Tibial artery (tissue), 4 donors: ENCODE results near the gene SLC44A5.
"Not testable (repeated sequence)": the region's sequence is repeated elsewhere in the genome, so short reads cannot be mapped to it uniquely, and the experiment has no call there.

Source experiments
- DNase-seq, 2 donors: peaks; one replicate each; pipeline ENCODE4 v3.0.0-alpha.2; 2019
- H3K27ac ChIP-seq, 2 donors: fragments of 200-600 bp; sonication (generic) in 1 of 2; 1 replicate in 1 of 2; 2 replicates in 1 of 2; pipeline ENCODE4 v1.5.1; 2018 to 2019; ENCODE audit warnings: mild to moderate bottlenecking in 1 of 2
- H3K27me3 ChIP-seq, 2 donors: fragments of 200-600 bp; sonication (generic) in 1 of 2; one replicate each; pipeline versions ENCODE4 v1.5.1 to v1.6.0; 2016 to 2019
- H3K36me3 ChIP-seq, 3 donors: fragments of 200-600 bp; sonication (generic) in 2 of 3; one replicate each; pipeline ENCODE4 v1.5.1; 2016 to 2019; ENCODE audit warnings: mild to moderate bottlenecking in 2 of 3
- H3K4me1 ChIP-seq, 4 donors: fragments of 200-600 bp; sonication (generic) in 2 of 4; 1 replicate in 3 of 4; 2 replicates in 1 of 4; pipeline ENCODE4 v1.5.1; 2016 to 2019
- H3K4me3 ChIP-seq, 2 donors: fragments of 200-600 bp; sonication (generic) in 1 of 2; 1 replicate in 1 of 2; 2 replicates in 1 of 2; pipeline ENCODE4 v1.5.1; 2018 to 2019; ENCODE audit warnings: mild to moderate bottlenecking in 2 of 2
- H3K9me3 ChIP-seq, 3 donors: fragments of 200-600 bp; sonication (generic) in 1 of 3; one replicate each; pipeline ENCODE4 v1.5.1; 2016 to 2019
- CTCF ChIP-seq, 2 experiments: fragments of 200-600 bp in 1 of 2; fragments of 450-650 bp in 1 of 2; IDR thresholded peaks; one replicate each; pipeline ENCODE4 v1.5.1; 2017 to 2019; ENCODE audit warnings: antibody characterized with exemption in 2 of 2, mild to moderate bottlenecking in 1 of 2, moderate library complexity in 1 of 2
- intact Hi-C: fragments of 100-400 bp; cut with DNase I; formaldehyde crosslinking; loops from one replicate; pipeline ENCODE4 v1.15.0; 2023; ENCODE audit warnings: low total_unique reads

Gene SLC44A5

GRCh38 chr1:75602486-75602885 lies 8.4 kb downstream of the SLC44A5 start:
- peaks cover 0 to 6% (median 0%) of the 10 kb centered on the region in 3 donors for H3K9me3 ChIP-seq
- no peaks in the 10 kb centered on the region for H3K36me3 ChIP-seq
- intact Hi-C loops: no loop called here
- no peak overlapping the region for H3K4me3 ChIP-seq
- no peak for DNase-seq
- no peaks in the 10 kb centered on the region for H3K27me3 ChIP-seq
- TF ChIP-seq CTCF (IDR thresholded peaks at IDR 0.05): no peak
- no peaks in the 10 kb centered on the region for H3K4me1 ChIP-seq
- H3K27ac ChIP-seq: no peak overlapping the region

GRCh38 chr1:75600781-75601180 lies 10.1 kb downstream of the SLC44A5 start:
- Histone ChIP-seq H3K4me3 (no peak overlapping the region), H3K27me3 (no peaks in the 10 kb centered on the region), H3K27ac (no peak overlapping the region), H3K36me3 (no peaks in the 10 kb centered on the region), H3K9me3 (peaks cover 0 to 6% (median 0%) of the 10 kb centered on the region in 3 donors), H3K4me1 (no peaks in the 10 kb centered on the region)
- no peak for TF ChIP-seq CTCF (IDR thresholded peaks at IDR 0.05)
- intact Hi-C loops: no loop called here
- no peak for DNase-seq

DNA sequence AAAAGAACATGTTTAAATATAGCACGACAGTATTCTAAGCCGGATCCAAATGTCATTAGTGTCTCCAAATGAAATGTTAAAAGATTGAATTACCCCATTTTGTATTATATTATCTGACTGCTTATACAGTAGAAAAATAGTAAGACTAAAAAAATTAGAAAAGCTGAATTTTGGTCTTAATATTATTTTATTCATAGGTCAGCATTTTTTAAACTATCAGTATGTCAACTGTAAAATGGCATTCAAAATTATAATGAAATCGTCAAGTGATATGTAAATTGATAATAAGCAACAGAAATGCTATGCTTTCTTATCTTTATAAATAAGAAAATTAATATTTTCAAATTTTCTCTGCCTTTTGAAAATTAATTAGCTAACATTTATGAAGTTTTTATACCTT lies 16.6 kb downstream of the SLC44A5 start:
- intact Hi-C loops: no loop called here
- TF ChIP-seq CTCF (IDR thresholded peaks at IDR 0.05): no peak

DNA sequence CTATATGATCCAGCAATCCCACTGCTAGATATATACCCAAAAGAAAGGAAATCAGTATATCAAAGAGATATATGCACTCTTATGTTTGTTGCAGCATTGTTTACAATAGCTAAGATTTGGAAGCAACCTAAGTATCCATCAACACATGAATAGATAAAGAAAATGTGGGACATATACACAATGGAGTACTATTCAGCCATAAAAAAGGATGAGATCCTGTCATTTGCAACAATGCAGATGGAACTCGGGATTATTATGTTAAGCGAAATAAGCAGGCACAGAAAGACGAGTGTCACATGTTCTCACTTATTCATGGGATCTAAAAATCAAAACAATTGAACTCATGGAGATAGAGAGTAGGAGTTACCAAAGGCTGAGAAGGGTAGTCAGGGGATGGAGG lies 17.5 kb downstream of the SLC44A5 start:
- H3K36me3 ChIP-seq, H3K27ac ChIP-seq, H3K9me3 ChIP-seq, DNase-seq, H3K27me3 ChIP-seq, H3K4me3 ChIP-seq, intact Hi-C loops, H3K4me1 ChIP-seq: not testable (repeated sequence)

More for the DNA sequence above, 16.6 kb downstream of the SLC44A5 start:
- Histone ChIP-seq H3K4me3 (no peak overlapping the region), H3K9me3 (no peaks in the 10 kb centered on the region), H3K27ac (no peak overlapping the region), H3K36me3 (no peaks in the 10 kb centered on the region), H3K27me3 (no peaks in the 10 kb centered on the region), H3K4me1 (no peaks in the 10 kb centered on the region)
- no peak for DNase-seq

DNA sequence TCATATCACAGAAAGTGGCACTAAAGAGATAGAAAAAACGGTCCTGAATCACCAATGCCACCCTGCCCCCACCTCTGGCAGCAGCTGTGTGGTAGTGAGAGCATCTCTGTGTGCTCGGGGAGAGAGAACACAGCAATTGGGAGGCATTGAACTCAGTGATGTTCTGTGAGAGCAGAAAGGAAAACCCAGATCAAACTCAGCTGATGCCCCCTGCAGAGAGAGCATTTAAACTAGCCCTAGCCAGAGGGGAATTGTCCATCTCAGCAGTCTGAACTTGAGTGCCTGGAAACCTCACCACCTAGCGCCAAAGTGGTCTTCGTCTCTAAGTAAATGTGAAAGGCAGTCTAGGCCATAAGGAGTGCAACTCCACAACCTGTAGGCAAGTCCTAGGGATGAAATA lies 21.3 kb downstream of the SLC44A5 start:
- Histone ChIP-seq H3K27ac (no peak overlapping the region), H3K9me3 (no peaks in the 10 kb centered on the region), H3K4me3 (no peak overlapping the region), H3K36me3 (no peaks in the 10 kb centered on the region), H3K27me3 (no peaks in the 10 kb centered on the region), H3K4me1 (no peaks in the 10 kb centered on the region)
- no peak for DNase-seq
- no peak for TF ChIP-seq CTCF (IDR thresholded peaks at IDR 0.05)
- intact Hi-C loops: no loop called here

- Histone ChIP-seq H3K4me1 (no peaks in the 10 kb centered on the region), H3K9me3 (no peaks in the 10 kb centered on the region), H3K36me3 (no peaks in the 10 kb centered on the region), H3K4me3 (no peak overlapping the region), H3K27me3 (no peaks in the 10 kb centered on the region), H3K27ac (no peak overlapping the region)
- no peak for TF ChIP-seq CTCF (IDR thresholded peaks at IDR 0.05)
- no peak for DNase-seq
- intact Hi-C loops: no loop called here
Observed at GRCh38 chr1:75588779-75589475, 22.0 kb downstream of the SLC44A5 start.
